Lower leg skin (tissue), 3 donors: Measurements from ENCODE around the gene IER5.

ENCODE experiments used
- POLR2A ChIP-seq, 2 donors: fragments of 450-650 bp; IDR thresholded peaks; one replicate each; pipeline ENCODE4 v1.6.1; 2016 to 2017; ENCODE audit warnings: antibody characterized with exemption in 2 of 2, mild to moderate bottlenecking in 1 of 2, moderate library complexity in 1 of 2
- TF ChIP-seq, protein P1 (sequence below), 3 donors: fragments of 450-650 bp; IDR thresholded peaks; one replicate each; pipeline ENCODE4 v1.5.1; 2016; ENCODE audit warnings: antibody characterized with exemption in 3 of 3, mild to moderate bottlenecking in 3 of 3, moderate library complexity in 2 of 3

DNA sequence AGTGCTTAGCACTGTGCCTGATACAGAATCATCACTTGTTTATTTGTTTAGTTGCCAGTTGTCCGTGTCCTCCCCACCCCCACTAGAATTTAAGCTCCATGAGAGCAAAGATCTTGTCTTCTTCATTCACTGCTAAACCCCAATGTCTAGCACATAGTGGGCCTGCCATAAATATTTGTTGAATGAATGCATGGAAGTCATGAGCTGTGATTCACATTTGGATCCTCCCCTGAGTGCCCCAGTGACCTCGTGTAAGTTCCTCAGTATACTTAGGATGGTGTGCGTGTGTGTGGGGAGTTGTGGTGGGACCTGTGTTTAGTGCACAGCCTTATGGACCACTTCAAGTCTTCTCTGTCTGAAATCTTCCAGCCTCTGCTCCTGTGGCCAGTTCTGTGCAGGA is 23.1 kb downstream of the IER5 start:
- TF ChIP-seq, protein P1, sequence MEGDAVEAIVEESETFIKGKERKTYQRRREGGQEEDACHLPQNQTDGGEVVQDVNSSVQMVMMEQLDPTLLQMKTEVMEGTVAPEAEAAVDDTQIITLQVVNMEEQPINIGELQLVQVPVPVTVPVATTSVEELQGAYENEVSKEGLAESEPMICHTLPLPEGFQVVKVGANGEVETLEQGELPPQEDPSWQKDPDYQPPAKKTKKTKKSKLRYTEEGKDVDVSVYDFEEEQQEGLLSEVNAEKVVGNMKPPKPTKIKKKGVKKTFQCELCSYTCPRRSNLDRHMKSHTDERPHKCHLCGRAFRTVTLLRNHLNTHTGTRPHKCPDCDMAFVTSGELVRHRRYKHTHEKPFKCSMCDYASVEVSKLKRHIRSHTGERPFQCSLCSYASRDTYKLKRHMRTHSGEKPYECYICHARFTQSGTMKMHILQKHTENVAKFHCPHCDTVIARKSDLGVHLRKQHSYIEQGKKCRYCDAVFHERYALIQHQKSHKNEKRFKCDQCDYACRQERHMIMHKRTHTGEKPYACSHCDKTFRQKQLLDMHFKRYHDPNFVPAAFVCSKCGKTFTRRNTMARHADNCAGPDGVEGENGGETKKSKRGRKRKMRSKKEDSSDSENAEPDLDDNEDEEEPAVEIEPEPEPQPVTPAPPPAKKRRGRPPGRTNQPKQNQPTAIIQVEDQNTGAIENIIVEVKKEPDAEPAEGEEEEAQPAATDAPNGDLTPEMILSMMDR (IDR thresholded peaks at IDR 0.05): no peak
- TF ChIP-seq POLR2A (IDR thresholded peaks at IDR 0.05): no peak
